GM18861 (cell line): ENCODE data around the gene TSGA10IP.

Source experiments
- ATAC-seq: cut with Tn5 transposase; IDR thresholded peaks from one replicate; pipeline ENCODE4 v1.9.1; 2021; ENCODE audit not compliant: unreplicated experiment

The TSGA10IP gene

DNA sequence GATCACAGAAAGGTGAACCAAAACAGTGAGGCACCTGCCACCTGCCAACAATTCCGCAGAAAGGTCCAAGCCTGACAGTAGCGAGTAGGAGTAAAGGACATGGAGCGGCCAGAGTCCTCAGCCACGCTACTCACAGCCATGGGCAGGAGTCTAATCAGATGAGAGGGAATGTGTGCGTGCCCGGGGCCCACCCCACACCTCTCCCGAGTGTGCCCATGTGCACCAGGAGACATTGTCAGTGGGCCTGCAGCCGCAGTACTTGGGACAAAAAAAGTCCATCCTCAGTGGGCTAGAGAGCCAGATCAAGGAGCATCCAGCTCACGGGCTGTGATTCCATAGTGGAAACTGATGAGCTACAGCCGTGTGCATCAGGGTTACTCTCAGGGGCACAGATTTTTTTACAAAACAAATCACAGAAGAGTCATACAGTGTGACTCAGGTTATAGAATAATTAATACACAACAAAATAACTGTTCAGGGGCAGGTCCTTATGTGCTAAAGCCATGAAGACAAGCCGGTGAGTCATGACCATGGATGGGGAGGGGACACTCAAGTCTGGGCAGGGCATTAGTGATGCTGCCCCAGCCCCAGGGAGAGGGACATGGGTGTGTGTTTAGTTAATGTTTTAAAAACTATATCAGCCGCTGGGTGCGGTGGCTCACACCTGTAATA, 28.3 kb downstream of the TSGA10IP start:
- no peak for ATAC-seq

DNA sequence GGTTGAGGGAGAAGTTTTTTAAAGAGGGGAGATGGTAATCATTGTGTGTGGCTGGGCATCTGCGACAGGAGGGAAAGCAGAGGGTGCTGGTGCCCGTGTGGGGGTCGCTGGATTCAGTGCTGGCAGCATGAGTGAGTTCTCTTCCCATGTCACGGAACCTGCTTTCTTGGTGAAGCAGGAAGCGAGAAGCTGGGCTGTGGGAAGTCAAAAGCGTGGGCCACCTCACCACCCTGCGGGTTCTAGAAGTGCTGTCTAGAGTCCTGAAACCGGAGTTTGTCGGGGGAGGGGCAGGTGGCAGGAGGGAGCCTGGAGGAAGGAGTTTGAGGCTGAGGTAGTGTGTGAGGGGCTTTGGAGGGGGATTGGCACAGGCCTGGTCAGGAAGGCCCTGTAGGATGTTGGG, 30.5 kb downstream of the TSGA10IP start:
- ATAC-seq = no peak

DNA sequence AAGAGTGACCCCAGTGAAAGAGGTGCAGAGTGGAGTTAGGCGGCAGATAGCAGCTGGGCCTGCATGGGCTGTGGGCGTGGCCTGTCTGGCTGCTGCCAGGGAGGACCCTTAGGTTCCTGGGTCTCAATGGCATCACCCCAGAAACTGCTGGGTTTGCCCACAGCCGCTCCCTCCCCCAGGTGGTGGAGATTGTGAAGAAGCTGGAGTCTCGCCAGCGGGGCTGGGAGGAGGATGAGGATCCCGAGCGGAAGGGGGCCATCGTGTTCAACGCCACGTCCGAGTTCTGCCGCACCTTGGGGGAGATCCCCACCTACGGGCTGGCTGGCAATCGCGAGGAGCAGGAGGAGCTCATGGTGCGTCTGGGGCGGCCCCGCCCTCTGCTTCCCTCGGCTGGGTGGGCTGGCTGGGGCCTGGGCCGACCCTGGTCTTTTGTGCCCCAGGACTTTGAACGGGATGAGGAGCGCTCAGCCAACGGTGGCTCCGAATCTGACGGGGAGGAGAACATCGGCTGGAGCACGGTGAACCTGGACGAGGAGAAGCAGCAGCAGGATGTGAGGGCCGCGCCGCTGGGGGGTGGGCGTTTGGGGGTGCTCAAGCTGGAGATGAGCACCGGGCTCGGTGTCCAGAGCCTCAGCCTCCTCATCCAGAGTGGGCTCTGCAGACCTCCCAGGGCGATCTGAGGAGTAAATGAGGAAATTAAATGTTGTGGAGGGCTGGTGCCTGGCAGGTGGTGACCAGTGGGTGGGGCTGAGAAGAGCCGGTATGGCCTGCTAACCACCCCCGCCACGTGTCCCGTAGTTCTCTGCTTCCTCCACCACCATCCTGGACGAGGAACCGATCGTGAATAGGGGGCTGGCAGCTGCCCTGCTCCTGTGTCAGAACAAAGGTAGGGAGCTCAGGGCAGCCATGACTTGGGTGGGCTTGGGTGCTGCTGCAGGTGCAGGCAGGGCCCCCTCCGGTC, 31.2 kb downstream of the TSGA10IP start:
- no peak for ATAC-seq

DNA sequence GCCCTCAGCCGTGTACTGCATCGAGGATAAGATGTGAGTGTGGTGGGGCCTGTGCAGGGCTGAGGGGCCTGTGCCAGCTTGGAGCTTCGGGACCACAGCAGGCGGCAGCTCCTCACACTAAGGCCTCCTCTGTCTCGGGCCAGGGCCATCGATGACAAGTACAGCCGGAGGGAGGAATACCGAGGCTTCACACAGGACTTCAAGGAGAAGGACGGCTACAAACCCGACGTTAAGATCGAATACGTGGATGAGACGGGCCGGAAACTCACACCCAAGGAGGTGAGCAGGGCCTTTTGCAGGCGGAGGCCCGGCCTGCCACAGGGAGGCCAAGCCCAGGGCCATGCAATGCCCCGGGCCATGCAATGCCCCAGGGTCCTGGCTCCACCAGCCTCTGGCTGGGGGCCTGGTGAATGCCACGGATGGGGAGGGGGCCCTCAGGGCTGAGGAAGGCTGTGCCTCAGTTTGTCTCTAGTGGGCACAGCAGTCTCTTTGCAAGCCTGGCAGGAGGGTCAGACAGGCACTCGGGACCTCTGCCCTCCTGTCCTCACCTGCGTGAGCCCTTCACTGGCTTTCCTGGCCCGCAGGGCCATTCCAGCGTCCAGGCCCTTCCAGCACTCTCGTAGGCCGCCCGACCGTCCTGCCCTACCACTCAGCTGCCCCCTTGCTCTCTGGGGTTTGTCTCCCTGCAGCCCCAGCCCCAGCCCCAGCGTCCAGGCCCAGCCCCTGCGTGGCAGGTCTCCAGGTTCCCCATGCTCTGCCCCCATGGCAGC, 32.5 kb downstream of the TSGA10IP start:
- ATAC-seq = no peak

DNA sequence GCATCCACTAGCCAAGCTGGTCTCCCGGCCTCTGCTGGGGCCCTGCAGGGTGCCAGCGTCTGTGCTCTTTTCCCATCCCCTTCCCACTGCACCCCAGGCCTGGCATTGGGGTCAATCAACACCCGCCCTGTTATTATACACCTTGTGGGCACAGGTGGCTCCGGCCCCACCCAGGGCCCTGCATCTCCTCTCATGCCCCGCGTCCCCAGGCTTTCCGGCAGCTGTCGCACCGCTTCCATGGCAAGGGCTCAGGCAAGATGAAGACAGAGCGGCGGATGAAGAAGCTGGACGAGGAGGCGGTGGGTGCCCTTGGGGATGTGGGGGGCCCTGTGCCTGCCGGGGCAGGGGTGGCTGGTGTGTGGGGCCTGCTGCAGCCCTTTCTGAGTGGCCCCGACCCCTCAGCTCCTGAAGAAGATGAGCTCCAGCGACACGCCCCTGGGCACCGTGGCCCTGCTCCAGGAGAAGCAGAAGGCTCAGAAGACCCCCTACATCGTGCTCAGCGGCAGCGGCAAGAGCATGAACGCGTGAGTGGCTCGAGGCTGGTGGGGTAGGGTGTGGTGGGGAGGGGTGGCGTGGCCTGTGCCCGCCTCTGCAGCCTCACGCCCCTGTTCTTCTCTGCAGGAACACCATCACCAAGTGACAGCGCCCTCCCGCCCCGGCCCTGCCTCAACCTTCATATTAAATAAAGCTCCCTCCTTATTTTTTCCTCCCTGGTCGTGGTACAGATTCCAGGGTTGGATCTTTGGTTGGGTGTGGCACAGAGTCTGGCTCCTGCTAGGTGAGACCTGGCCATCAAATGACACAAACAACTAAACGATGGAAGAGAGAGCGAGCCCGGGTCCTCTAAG, 33.3 kb downstream of the TSGA10IP start:
- no peak for ATAC-seq

DNA sequence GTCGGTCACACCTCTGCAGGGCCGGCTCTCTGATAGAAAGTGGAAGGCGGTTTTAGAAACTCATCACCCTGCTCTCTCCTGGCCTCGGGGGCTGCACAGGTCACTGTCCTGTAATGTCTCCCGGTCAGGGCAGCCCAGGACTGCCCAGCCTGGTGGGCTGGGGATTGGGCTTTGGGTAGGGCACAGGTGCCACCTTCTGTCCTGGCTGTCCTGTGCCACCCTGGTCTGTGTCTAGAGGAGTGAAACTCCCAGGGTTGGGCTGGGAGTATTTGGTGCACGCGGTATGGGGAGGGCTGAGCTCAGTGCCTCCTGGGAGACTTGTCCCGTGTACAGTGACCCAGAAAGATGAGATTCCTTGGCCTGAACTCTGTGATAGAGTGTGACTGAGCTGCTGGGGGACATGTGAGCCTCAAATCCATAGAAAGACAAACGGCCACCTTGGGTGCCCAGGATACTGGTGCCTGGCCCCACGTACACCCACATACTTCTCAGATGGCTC, 34.0 kb downstream of the TSGA10IP start:
- no peak for ATAC-seq

DNA sequence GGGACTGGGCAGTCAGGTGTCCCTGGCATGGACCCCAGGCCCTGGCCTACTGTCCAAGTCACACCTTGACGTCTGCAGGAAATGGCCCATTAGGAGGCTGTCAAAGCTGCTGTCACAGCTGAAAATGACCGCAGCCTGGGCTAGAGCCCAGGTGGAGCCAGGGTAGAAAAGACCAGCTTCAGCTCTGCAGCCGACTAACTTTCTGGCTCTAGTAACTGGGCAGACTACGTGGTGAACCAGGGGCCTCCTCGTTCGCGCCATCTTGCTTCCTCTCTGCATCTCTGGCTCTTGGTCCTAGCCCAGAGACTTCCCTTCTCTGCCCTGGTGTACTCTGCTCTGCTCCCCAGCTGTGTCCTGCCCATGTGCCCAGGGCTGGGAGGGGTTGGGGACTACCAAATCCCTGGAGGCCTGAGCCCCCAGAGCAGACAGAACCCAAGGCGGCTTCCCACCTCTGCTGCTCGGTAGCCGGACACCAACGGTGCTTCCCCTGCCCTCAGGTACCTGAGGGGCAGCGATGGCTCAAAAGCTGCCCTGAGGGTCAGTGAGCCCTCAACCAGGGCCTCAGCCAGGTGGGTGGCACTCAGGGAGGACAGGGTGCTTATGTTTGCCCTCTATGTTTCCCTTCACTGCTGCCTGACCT, 35.9 kb downstream of the TSGA10IP start:
- ATAC-seq = no peak

DNA sequence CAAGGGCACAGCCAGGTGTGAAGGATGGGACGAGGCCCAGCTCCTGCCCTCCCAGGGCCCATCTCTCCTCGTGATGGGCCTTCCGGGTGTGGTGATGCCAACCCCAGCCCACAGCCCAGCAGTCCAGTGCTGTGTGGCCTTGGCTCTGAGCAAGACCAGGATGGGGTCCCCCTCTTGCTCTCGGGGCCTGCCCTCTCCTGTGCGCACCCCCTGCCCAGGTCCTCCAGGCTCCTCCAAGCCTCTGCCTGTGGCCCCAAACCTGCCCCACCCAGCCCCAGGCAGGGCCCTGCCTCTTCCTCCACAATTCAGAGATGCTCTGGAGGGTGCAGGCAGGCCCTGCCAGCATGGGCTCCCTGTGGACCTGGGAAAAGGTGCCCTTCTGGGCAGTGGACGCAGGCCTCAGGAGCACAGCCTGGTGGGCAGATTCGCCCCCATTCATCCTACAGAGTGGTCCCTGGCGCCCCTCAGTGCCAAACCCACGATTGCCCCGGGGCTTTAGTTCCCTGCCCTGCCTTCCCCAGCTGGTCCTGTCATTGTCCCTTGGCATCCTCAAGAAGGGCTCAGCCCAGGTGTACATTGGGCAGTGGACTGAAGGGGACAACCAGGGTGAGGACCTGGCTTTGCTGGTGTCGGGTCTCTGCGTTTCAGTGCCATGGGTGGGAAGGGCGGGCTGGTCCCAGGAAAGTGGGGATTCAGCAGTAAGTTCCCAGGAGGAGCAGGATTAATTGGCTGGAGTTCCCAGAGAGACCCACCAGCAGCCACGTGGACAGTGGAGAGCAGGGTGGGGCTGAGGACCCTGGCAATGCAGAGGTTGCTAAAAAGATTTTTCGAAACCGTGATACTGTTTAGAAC, 36.9 kb downstream of the TSGA10IP start:
- no peak for ATAC-seq

DNA sequence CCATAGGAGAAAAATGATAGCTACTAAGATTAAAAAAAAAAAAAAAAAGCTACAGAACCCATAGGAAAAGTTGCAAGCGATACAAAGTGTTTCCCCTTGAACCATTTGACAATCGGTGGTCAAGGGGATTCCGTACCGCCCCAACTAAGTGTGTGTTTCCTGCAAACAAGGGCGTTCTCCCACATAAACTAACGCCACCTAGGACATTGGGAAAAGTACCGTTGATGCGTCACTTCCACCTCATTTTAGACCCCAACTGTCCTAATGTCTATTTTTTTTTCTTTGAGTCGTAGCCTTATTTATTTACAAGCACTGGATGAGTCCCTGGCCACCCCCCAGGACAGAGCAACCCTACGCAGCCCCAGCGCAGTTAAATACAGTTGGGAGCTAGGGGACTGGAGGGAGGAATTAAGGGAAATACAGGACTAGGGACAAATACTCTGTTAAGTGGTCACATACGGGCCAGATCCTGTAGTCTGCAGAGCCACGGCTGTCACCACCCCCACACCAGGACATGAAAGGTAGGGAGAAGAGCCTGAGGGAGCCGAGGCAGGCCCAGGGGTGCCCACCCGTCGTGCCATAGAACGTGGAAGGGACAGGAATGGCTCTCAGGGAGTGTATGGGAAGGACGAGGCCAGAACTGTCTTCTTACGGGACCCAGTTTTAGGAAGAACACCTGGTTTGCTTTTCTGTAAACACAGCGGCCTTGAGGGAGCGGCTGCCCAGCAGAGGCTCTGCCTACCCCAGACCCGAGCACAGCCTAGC, 37.7 kb downstream of the TSGA10IP start:
- no peak for ATAC-seq

DNA sequence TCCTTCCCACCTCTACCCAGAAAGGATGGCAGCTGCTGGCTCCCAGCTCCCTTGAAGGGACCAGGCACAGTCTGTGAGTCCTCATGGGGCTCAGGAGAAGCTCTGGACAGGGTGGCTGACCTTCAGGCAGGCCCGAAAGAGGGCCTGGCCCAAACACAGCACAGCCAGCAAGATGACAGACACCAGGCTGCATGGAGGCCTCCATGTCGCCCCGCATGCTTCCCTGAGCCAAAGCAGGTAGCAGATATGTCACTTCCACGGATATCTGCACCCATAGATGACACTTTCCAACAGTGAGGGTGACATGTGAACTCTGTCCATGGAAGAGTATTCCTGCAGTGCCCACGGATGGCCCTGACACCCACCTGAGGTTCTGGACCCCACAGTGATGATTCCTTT, 38.3 kb downstream of the TSGA10IP start:
- ATAC-seq = no peak

DNA sequence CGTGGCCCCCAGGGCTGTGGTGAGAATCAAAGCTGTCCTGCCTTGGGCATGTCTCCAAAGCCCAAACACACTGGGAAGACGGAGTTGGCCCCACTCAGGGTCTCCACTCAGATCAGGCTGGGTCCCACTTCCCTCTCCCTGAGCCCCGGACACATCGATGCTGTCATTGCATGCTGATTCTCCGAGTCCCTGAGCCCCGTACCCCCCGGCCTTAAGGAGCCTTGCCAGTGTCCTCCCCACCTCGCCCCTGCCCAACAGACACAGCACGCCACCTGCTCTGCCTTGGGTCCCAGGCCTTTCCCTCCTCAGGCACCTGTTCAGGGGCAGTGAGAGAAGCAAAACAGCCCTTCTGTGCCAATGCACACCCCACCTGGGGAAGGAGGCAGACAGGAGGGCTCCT, 42.1 kb downstream of the TSGA10IP start:
- no peak for ATAC-seq

DNA sequence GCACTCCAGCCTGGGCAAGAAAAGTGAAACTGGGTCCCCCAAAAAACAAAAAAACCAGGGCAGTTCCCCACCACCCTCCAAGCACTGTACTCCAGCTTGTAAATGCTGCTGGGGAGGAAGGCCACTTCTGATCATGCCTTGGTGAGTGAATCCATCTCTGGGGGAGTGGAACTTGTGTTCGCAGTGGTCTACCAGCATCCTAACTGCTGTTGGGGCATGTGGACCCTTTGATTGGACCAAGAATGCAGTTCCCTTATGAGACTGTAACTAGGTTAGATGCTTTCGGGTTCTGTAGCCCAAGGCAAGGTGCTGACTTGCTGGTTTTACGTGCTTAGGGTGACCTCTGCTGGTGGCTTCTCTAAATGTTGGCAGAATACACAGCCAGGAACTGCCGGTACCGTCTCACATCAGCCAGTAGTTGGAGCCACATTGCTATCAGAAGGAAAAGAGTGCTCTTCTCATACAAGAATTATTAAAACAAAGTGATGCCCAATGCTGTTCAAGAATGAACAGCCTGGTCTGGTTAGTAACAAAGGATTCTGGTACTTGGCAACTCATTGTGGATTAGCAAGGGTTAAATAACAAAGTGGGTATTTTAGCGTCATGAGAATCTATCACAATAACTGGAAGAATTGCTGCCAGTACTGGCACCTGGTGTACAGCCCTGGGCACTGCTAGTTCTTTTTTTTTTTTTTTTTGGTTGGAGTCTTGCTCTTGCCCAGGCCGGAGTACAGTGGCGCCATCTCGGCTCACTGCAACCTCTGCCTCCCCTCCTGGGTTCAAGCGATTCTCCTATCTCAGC, 43.7 kb downstream of the TSGA10IP start:
- peak; percentile 88 for ATAC-seq

DNA sequence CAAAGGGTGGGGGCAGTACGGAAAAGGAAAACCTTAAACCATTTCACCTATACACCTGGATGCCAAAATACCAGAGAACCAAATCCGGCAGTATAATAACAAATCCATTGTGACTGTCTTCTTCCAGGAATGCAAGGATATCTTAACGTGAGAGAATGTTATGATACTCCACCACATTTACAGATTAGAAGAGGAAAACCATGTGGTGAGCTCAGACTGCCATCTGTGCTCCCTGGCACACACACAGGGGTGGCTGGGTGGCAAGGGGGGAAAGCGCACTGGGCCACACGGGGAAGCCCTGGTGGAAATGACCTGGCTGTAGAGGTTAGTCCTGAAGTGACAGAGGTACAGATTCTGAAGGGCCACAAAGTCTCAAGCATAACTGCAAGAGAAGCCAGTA, 46.8 kb downstream of the TSGA10IP start:
- no peak for ATAC-seq

DNA sequence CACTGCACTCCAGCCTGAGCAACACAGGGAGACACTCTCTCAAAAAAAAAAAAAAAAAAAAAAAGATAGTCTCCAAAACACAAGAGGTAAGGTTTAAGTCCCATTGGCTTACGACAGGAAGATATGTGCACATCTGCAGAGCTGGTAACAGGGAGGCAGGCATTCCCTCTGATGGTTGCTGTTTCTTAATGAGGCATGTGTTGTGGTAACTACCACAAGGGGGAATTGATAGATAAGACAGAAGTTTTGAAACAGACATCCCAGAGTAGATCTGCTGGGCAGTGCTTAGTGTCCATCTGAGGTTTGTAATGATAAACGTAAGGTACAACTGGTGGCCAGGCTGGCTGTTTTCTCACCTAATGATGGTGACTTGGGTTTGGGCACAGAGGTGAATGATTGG, 52.0 kb downstream of the TSGA10IP start:
- ATAC-seq = no peak

DNA sequence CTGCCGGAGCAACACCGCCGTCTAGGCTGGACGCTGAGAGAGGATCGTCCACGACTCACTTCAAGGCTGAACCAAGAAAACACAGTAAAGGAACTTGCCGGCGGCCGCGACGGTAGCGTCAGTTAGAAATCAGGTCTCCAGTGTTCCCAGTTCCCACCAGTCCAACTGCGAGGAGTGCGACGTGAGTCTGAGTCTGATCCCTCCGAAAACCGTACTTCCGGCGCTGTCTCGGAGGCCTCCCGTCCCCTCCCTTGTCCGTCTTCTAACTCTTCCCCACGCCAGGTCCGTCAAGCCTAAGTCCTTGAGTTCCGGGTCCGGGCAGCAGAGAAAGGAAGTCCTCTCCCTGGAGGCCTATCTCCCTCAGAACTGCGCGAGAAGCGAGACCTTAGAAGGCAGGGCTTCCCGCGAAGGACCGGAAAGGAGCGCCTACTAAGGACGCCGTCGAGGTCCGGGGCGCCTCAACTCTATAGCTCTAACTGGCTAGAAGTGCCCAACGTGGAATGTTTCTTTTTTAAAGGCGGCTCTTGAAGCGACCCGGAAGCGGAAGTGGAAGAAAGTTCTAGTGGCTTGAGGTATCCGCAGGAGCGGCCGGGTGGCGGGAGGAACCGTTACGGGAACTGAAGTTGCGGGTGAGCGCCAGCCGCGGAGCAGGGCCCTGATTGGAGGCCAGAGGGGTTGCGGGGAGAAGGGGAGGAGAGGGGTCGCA, 56.8 kb downstream of the TSGA10IP start, which contains the start of the genes BANF1 and EIF1AD:
Gene BANF1, plus strand, starts transcription at position 562 of the 706 bp plus-strand sequence. CDS start 748 bp downstream, outside the sequence.
Gene EIF1AD, minus strand, starts transcription at position 216 of the 706 bp plus-strand sequence. CDS start 1,768 bp downstream, outside the sequence.
- peak; percentile 62 for ATAC-seq

DNA sequence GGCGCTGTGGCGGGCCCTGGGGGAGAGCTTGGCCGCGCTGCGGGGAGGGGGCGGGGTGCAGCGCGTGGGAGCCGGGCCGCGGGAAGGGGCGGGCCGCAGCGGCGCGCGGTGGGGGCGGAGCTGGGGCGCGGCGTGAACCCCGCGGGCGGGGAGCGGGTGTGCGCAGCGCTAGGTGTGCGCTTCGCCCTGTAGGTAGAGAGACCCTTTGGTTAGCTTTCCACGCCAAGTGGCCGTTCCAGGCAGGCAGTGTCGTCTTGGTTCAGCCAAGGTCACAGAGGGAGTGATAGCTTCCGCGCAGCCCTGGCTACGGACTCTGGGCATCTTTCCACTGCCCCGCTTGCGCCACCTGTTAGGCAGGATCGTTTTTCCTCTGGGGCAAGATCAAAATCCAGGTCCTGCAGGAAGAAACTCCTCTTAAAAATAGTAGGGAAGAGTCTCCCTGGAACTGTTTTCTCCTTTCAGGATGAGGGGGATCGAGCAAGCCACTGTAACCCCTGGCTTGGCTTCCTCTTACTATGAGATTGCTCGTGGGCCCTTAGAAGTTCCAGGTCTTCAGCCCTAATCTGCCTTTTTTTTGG, 57.5 kb downstream of the TSGA10IP start:
- ATAC-seq = peak; percentile 28
